ENCODE data around the gene GJD3. TPM values are rescaled to one million over a fixed set of nuclear protein-coding genes. Genes with fewer than 3 reads are reported as not detected.

GJD3 gene
- total and polyA plus RNA-seq, 9 of the 15 experiments (the other 6 are each of a cell fraction or from before 2014, with no cell fraction given): 0.17 to 0.38 TPM; not detected in 7

DNA sequence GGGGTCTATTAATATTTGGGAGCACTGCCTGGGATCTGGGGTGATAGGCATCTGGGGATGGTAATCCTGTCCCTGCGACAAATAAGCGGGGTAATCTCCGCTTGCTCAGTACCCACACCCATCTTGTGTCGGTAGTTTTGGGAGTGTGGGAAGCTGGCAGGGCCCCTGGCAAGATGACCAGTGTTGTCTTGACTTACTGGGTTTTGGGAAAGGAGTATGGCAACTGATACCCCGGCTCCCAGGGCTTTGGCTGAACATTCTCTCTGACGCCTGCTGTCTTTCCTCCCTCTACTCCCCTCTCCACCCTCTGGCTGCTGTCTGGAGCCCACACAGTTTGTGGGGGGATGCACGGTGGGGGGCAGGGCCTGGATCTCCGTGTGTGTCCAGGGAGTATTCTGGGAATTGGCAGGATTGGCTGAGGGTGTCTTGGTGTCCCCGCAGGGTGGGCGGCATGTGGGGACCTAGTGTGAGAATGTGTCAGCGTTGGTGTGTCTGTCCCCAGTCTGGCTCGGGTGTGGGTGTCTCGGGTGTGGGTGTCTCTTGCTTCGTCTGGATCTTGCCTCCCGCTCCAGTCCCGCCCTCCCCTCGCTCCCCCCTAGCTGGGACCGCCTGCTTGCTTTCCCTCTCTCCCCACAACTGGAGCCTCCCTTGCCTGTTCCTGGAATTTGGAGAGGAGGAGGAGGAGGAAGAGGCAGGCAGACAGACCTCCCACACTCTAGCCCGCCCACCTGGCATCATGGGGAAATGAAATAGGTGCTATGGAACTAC is 43.6 kb downstream of the GJD3 start (continued):
- TF ChIP-seq HOXB6 (CRISPR knock-in tag; IDR thresholded peaks at IDR 0.05; ENCODE audit: borderline replicate concordance): no peak

DNA sequence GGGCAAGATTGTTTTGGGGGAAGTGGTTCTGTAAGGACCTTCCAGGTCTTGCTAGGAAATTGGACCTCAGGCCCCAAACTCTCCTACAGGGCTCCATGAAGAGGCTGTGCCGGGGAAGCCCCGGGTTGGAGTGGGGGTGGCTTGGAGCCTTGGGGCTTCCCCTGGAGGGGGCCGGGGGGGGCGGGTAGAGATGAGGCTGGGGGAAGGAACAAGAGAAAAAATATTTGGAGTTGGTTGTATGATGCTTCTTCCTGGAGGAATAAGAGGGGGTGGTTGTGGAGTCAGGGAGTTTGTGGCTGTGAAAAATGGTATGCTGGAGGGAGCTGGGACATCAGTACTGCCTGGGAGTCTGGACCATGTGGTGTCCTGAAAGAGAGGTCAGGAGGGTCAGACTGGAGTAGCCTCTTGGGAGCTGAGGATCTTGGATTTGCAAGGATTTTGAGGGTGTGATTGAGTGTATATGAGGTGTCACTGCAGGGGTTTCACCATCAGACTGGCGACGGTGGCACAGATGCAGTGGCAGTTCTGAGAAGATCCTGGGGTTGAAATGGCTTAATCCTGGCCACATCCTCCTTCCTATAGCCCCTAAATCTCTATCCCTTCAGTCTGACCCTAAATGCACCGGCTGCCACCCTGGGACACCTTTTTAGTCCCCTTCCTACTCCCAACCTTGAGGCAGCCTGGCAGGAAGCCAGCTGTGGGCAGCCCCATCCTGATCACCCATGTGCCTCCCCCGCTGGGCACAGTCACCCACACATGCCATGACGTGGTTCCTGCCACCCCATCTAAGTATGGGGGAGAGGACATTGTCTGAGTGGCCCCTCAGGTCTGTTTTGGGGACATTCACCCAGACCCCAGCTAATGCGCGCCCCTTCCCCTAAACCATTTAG is 44.6 kb downstream of the GJD3 start:
- 62% methylated on average over 11 of the region's 11 CpGs for WGBS (ENCODE audit: insufficient coverage, low coverage, missing lambda C conversion rate)
- Histone ChIP-seq H2AFZ (ENCODE audit: low read depth, low read length) (no peak overlapping the region), H3K9me1 (ENCODE audit: control insufficient read depth, insufficient read depth, low read length) (peaks cover 6% of the 10 kb centered on the region), H3K4me2 (ENCODE audit: insufficient read depth, low read length) (no peak overlapping the region), H3K9ac (ENCODE audit: insufficient read depth in 1 of 2, low read depth in 2 of 2, low read length in 2 of 2) (peak overlapping the region in 1 of 2 experiments; percentile 82; a peak in 1 of 4 replicates), H3K36me3 (ENCODE audit: control insufficient read depth, insufficient read depth, low read length) (no peaks in the 10 kb centered on the region), H3K27ac (ENCODE audit: extremely low read depth, low read depth, low read length) (no peak overlapping the region), H4K20me1 (replicated peaks; ENCODE audit: control insufficient read depth, insufficient read depth, low read length) (peaks cover 3% of the 10 kb centered on the region; the same call in 1 of the 2 replicates), H3K79me2 (ENCODE audit: control insufficient read depth, insufficient read depth, low read length) (peaks cover 66% of the 10 kb centered on the region), H3K4me1 (replicated peaks in 1 of 2; ENCODE audit: control insufficient read depth in 2 of 2, insufficient read depth in 2 of 2, low read length in 2 of 2) (peaks cover 63 to 86% of the 10 kb centered on the region in 2 experiments), H3K27me3 (ENCODE audit: control insufficient read depth in 2 of 2, insufficient read depth in 2 of 2, low read length in 2 of 2) (no peaks in the 10 kb centered on the region), H3K4me3 (peak overlapping the region; percentile 79; the same call in 1 of the 2 replicates), H3K9me3 (replicated peaks; ENCODE audit: control insufficient read depth, insufficient read depth, low read depth, low read length) (no peaks in the 10 kb centered on the region)
- ATAC-seq: no peak
- FAIRE-seq: no peak
- DNase-seq (ENCODE audit: extremely low read depth in 1 of 4, low spot score in 3 of 4): no peak
- CTCF ChIA-PET (ENCODE audit: low intra/inter-chr PET ratio): no interaction called here
- POLR2A ChIA-PET: interaction anchor here (0.7 to 1.3 kb wide), 3 partner anchors 10 to 124 kb away, joined by 3 to 6 read pairs (median 5); no protein-coding TSS in a partner anchor
- no TSS peak for BruUV-seq (replicated peaks)
- intact Hi-C loops (cut with micrococcal nuclease) (no loop called here), in situ Hi-C loops (cut with MboI) (no loop called here)
- TF ChIP-seq BHLHE40 (IDR thresholded peaks at IDR 0.05; ENCODE audit: low read length): no peak
- TF ChIP-seq NFIC (IDR thresholded peaks at IDR 0.05): peak; percentile 70

All from K562 (cell line).